ENCODE measurements around the gene TIMM9.

TIMM9 gene

GRCh38 chr14:58395562-58395811, 31.8 kb downstream of the TIMM9 start:
- peak; percentile 52; the same call in 2 of the 3 replicates for ATAC-seq
- TF ChIP-seq CREB5 (CRISPR knock-in tag; IDR thresholded peaks at IDR 0.05; ENCODE audit: low read depth) (no peak), OSR1 (CRISPR knock-in tag; IDR thresholded peaks at IDR 0.05) (no peak), SNAI2 (CRISPR knock-in tag; IDR thresholded peaks at IDR 0.05) (no peak), TSHZ2 (CRISPR knock-in tag; IDR thresholded peaks at IDR 0.05) (no peak), ZFP3 (CRISPR knock-in tag; IDR thresholded peaks at IDR 0.05) (no peak), CSDC2 (CRISPR knock-in tag; IDR thresholded peaks at IDR 0.05) (no peak), ARNTL (CRISPR knock-in tag; IDR thresholded peaks at IDR 0.05; ENCODE audit: borderline replicate concordance, low read depth) (no peak), ZNF8 (CRISPR knock-in tag; IDR thresholded peaks at IDR 0.05) (no peak), ESRRG (CRISPR knock-in tag; IDR thresholded peaks at IDR 0.05) (no peak)
- TF ChIP-seq, protein P1, sequence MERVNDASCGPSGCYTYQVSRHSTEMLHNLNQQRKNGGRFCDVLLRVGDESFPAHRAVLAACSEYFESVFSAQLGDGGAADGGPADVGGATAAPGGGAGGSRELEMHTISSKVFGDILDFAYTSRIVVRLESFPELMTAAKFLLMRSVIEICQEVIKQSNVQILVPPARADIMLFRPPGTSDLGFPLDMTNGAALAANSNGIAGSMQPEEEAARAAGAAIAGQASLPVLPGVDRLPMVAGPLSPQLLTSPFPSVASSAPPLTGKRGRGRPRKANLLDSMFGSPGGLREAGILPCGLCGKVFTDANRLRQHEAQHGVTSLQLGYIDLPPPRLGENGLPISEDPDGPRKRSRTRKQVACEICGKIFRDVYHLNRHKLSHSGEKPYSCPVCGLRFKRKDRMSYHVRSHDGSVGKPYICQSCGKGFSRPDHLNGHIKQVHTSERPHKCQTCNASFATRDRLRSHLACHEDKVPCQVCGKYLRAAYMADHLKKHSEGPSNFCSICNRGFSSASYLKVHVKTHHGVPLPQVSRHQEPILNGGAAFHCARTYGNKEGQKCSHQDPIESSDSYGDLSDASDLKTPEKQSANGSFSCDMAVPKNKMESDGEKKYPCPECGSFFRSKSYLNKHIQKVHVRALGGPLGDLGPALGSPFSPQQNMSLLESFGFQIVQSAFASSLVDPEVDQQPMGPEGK (CRISPR knock-in tag; IDR thresholded peaks at IDR 0.05; ENCODE audit: borderline replicate concordance): no peak

DNA sequence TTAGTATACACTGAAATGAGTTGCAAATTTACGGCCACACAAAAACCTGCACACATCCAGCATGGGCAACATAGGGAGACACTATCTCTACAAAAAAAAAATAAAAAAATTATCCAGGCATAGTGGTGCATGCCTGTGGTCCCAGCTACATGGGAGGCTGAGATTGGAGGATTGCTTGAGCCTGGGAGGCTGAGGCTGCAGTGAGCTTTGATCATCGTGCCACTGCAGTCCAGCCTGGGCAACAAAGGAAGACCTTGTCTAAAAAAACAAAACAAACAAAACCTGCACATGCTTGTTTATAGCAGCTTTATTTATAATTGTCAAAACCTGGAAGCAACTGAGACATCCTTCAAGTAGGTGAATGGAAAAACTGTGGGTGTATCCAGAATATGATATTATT, 36.5 kb downstream of the TIMM9 start:
- TF ChIP-seq ESRRG (CRISPR knock-in tag; IDR thresholded peaks at IDR 0.05): no peak
- ATAC-seq: no peak

- ATAC-seq: no peak
- TF ChIP-seq POU6F1 (CRISPR knock-in tag; IDR thresholded peaks at IDR 0.05; ENCODE audit: borderline replicate concordance, low read depth) (no peak), ZNF70 (CRISPR knock-in tag; IDR thresholded peaks at IDR 0.05) (no peak), ZNF8 (CRISPR knock-in tag; IDR thresholded peaks at IDR 0.05) (no peak), SNAI2 (CRISPR knock-in tag; IDR thresholded peaks at IDR 0.05) (no peak), CSRNP3 (CRISPR knock-in tag; IDR thresholded peaks at IDR 0.05) (no peak), ZC3H10 (CRISPR knock-in tag; IDR thresholded peaks at IDR 0.05) (no peak), CSDC2 (CRISPR knock-in tag; IDR thresholded peaks at IDR 0.05) (no peak)
Observed at GRCh38 chr14:58376791-58377190, 50.5 kb downstream of the TIMM9 start.

GRCh38 chr14:58368956-58369355, 58.4 kb downstream of the TIMM9 start:
- ATAC-seq: no peak
- TF ChIP-seq ZFP30 (CRISPR knock-in tag; IDR thresholded peaks at IDR 0.05) (no peak), TCF4 (CRISPR knock-in tag; IDR thresholded peaks at IDR 0.05; ENCODE audit: borderline replicate concordance) (no peak), BACH2 (CRISPR knock-in tag; IDR thresholded peaks at IDR 0.05; ENCODE audit: borderline replicate concordance) (no peak), ESRRG (CRISPR knock-in tag; IDR thresholded peaks at IDR 0.05) (no peak), OSR1 (CRISPR knock-in tag; IDR thresholded peaks at IDR 0.05) (no peak), PPARA (CRISPR knock-in tag; IDR thresholded peaks at IDR 0.05; ENCODE audit: borderline replicate concordance) (no peak), ZNF70 (CRISPR knock-in tag; IDR thresholded peaks at IDR 0.05) (no peak), TOX (CRISPR knock-in tag; IDR thresholded peaks at IDR 0.05; ENCODE audit: borderline replicate concordance) (no peak), GLIS3 (CRISPR knock-in tag; IDR thresholded peaks at IDR 0.05) (no peak), ZNF8 (CRISPR knock-in tag; IDR thresholded peaks at IDR 0.05) (no peak), CSRNP3 (CRISPR knock-in tag; IDR thresholded peaks at IDR 0.05) (no peak), TSHZ2 (CRISPR knock-in tag; IDR thresholded peaks at IDR 0.05) (no peak), ZNF565 (CRISPR knock-in tag; conservative IDR thresholded peaks at IDR 0.05; ENCODE audit: low read depth) (no peak), POU6F1 (CRISPR knock-in tag; IDR thresholded peaks at IDR 0.05; ENCODE audit: borderline replicate concordance, low read depth) (no peak), ZFP3 (CRISPR knock-in tag; IDR thresholded peaks at IDR 0.05) (no peak)

All from SK-N-SH treated with all-trans-retinoic acid at 6 μM for 48 hours (cell line).